Naive thymus-derived CD4-positive, alpha-beta T cell (primary cell): ENCODE data around the gene PIK3C3. TPM values are rescaled to one million over a fixed set of nuclear protein-coding genes. Genes with fewer than 3 reads are reported as not detected.
A peak's percentile ranks its signal among the peaks of the same experiment; 100 is the strongest.

ENCODE experiments used
- ATAC-seq: fragments of 150-1000 bp; cut with Tn5 transposase; 2 replicates; pipeline ENCODE4 v1.10.0; 2021; ENCODE audit warnings: mild to moderate bottlenecking, moderate library complexity
- CTCF ChIA-PET: fragments of 350-600 bp; sonication (Branson Sonifier 250); formaldehyde crosslinking; loops from one replicate; lab custom pipeline; 2021; ENCODE audit warnings: antibody characterized with exemption; lab: Charles Lee
- POLR2A ChIA-PET: fragments of 350-600 bp; sonication (Branson Sonifier 250); formaldehyde crosslinking; loops from one replicate; lab custom pipeline; 2021; ENCODE audit warnings: antibody characterized with exemption, inconsistent platforms; lab: Charles Lee
- DNase-seq, 9 donors: peaks; one replicate each; pipeline versions ENCODE4 v3.0.0 to v3.0.0-alpha.2; 2020 to 2022; ENCODE audit warnings: mixed read lengths in 1 of 9
- H3K27ac ChIP-seq: one replicate; pipeline ENCODE4 v1.7.0; 2013; ENCODE audit warnings: mild to moderate bottlenecking, low read depth, low read length, moderate library complexity
- H3K27me3 ChIP-seq, 2 donors: one replicate each; pipeline ENCODE4 v1.7.0; 2013; ENCODE audit warnings: low read length in 2 of 2, mild to moderate bottlenecking in 2 of 2, moderate library complexity in 2 of 2; ENCODE audit not compliant: control insufficient read depth in 2 of 2, insufficient read depth in 2 of 2
- H3K36me3 ChIP-seq, 3 experiments: 1 replicate in 2 of 3; 2 replicates in 1 of 3; pipeline ENCODE4 v1.7.0; 2013; ENCODE audit warnings: low read length in 3 of 3, mild to moderate bottlenecking in 3 of 3, moderate library complexity in 1 of 3; ENCODE audit not compliant: insufficient read depth in 3 of 3, control insufficient read depth in 2 of 3
- H3K4me1 ChIP-seq, 2 donors: one replicate each; pipeline ENCODE4 v1.7.0; 2013; ENCODE audit warnings: low read length in 2 of 2, mild to moderate bottlenecking in 2 of 2, moderate library complexity in 1 of 2; ENCODE audit not compliant: control insufficient read depth in 2 of 2, insufficient read depth in 2 of 2
- H3K4me3 ChIP-seq: 2 replicates; pipeline ENCODE4 v1.7.0; 2013; ENCODE audit warnings: mild to moderate bottlenecking, low read length
- H3K9me3 ChIP-seq, 3 experiments: 1 replicate in 2 of 3; 2 replicates in 1 of 3; pipeline ENCODE4 v1.7.0; 2013; ENCODE audit warnings: low read length in 3 of 3; ENCODE audit not compliant: control insufficient read depth in 2 of 3
- H3K27ac Mint-ChIP-seq, 9 donors: one replicate each; pipeline ENCODE4 v1.8.0; 2020 to 2022; ENCODE audit warnings: mixed read lengths in 9 of 9, mild to moderate bottlenecking in 8 of 9, moderate library complexity in 5 of 9, inconsistent platforms in 2 of 9
- H3K27me3 Mint-ChIP-seq, 5 donors: one replicate each; pipeline ENCODE4 v1.8.0; 2021 to 2022; ENCODE audit warnings: mixed read lengths in 5 of 5, mild to moderate bottlenecking in 1 of 5
- H3K36me3 Mint-ChIP-seq, 5 donors: one replicate each; pipeline ENCODE4 v1.8.0; 2020 to 2022; ENCODE audit warnings: mixed read lengths in 5 of 5, mild to moderate bottlenecking in 3 of 5, inconsistent platforms in 1 of 5
- H3K4me1 Mint-ChIP-seq, 7 donors: one replicate each; pipeline ENCODE4 v1.8.0; 2020 to 2022; ENCODE audit warnings: mixed read lengths in 7 of 7, mild to moderate bottlenecking in 3 of 7, inconsistent platforms in 1 of 7
- H3K4me3 Mint-ChIP-seq, 10 donors: one replicate each; pipeline ENCODE4 v1.8.0; 2020 to 2022; ENCODE audit warnings: mild to moderate bottlenecking in 10 of 10, mixed read lengths in 10 of 10, moderate library complexity in 6 of 10, inconsistent platforms in 2 of 10
- H3K9me3 Mint-ChIP-seq, 11 donors: one replicate each; pipeline ENCODE4 v1.8.0; 2020 to 2022; ENCODE audit warnings: mixed read lengths in 11 of 11, mild to moderate bottlenecking in 4 of 11, inconsistent platforms in 1 of 11, moderate library complexity in 1 of 11
- intact Hi-C, 2 donors: fragments of 100-400 bp; cut with micrococcal nuclease; formaldehyde crosslinking; loops; one replicate each; pipeline ENCODE4 v1.15.1; 2023
- polyA plus RNA-seq, 2 donors: library from polyadenylated mRNA; unstranded; fragments of 300-500 nt; fragmentation: Illumina TruSeq; gene quantifications; one replicate each; pipeline ENCODE4 v1.2.3, GENCODE V29; 2021
- total RNA-seq, 6 experiments: library from RNA in 5 of 6; stranded (reverse) in 5 of 6; gene quantifications; 1 replicate in 5 of 6; 2 replicates in 1 of 6; pipeline ENCODE4 v1.2.3 and lab custom pipeline; 2021 to 2026

Gene PIK3C3
- total and polyA plus RNA-seq, 7 experiments from 2014 or later: 30.6 to 76.9 (median 58.6) TPM

DNA sequence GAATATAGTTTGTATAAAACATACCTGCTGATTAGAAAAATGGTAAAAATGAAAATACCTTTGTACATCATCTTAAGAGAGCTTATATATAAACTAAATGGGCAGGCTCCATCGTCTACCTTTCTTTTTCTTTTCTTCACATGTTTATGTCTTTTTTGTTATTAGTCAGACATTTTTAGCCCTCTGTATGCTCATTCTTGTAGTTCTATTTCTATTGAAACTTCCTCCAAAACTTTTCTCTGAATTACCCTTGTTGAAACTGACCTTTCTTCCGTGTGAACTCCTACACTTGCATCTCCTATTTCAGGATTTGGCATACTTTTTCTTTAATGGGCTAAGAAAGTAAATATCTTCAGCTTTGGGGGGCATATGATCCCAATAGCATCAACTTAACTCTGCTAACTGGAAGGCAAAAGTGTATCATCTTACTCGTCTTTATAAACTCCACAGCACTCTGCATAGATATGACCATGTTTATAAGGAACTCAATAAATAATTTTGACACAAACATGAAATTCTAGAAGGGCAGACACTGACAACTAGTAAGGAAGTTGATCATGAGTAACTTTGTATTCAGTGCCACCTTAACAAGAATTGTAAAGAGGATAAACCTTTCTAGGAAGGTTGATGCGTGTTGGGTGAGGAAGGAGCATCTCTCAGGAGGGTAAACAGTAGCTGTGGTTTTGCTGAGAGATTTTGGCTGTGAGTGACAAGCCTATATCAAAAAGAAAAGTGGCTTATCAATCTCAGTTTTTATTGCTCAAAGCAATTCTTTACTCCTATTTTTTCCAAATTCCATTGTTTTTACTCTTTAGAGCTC is 127.6 kb downstream of the PIK3C3 start:
- ATAC-seq (no peak), DNase-seq (no peak)
- intact Hi-C loops: no loop called here
- Mint-ChIP-seq H3K9me3 (peaks cover 0 to 8% (median 2%) of the 10 kb centered on the region in 11 donors), H3K27ac (peak overlapping the region in 2 of 9 donors; percentile 31 to 70), H3K27me3 (no peaks in the 10 kb centered on the region), H3K4me1 (peaks cover 0 to 25% (median 0%) of the 10 kb centered on the region in 7 donors), H3K4me3 (peak overlapping the region in 1 of 10 donors; percentile 54), H3K36me3 (peaks cover 20 to 66% (median 62%) of the 10 kb centered on the region in 5 donors)
- Histone ChIP-seq H3K4me1 (no peaks in the 10 kb centered on the region), H3K4me3 (no peak overlapping the region), H3K9me3 (no peaks in the 10 kb centered on the region), H3K27ac (no peak overlapping the region), H3K27me3 (no peaks in the 10 kb centered on the region), H3K36me3 (peaks cover 0 to 30% (median 0%) of the 10 kb centered on the region in 3 experiments)
- ChIA-PET CTCF (no interaction called here), POLR2A (no interaction called here)

DNA sequence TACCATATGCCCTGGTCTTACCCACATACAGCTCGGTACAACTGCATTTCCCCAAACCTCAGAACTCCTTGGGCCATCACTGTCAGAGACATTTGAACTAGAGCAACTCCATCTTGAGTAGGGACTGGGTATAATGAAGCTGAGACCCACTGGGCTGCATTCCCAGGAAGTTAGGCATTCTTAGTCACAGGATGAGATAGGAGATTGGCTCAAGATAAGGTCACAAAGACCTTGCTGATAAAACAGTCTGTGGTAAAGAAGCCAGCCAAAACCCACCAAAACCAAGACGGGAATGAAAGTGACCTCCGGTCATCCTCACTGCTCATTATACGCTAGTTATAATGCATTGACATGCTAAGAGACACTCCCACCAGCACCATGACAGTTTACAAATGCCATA is 131.3 kb downstream of the PIK3C3 start:
- peaks cover 6 to 48% (median 44%) of the 10 kb centered on the region in 5 donors for H3K36me3 Mint-ChIP-seq
- ATAC-seq (no peak), DNase-seq (no peak)
- peaks cover 0 to 17% (median 0%) of the 10 kb centered on the region in 7 donors for H3K4me1 Mint-ChIP-seq
- no peak overlapping the region for H3K27ac Mint-ChIP-seq
- ChIA-PET POLR2A (no interaction called here), CTCF (interaction anchor here (1.3 kb wide), 1 partner anchor 28 kb away, joined by 4 read pairs; no protein-coding TSS in a partner anchor)
- intact Hi-C loops: no loop called here
- peaks cover 0 to 8% (median 4%) of the 10 kb centered on the region in 11 donors for H3K9me3 Mint-ChIP-seq
- no peaks in the 10 kb centered on the region for H3K9me3 ChIP-seq
- H3K36me3 ChIP-seq: peaks cover 0 to 15% (median 0%) of the 10 kb centered on the region in 3 experiments
- no peak overlapping the region for H3K4me3 Mint-ChIP-seq
- H3K27me3 Mint-ChIP-seq: no peaks in the 10 kb centered on the region
- H3K27ac ChIP-seq: no peak overlapping the region
- no peaks in the 10 kb centered on the region for H3K27me3 ChIP-seq
- no peaks in the 10 kb centered on the region for H3K4me1 ChIP-seq
- no peak overlapping the region for H3K4me3 ChIP-seq

DNA sequence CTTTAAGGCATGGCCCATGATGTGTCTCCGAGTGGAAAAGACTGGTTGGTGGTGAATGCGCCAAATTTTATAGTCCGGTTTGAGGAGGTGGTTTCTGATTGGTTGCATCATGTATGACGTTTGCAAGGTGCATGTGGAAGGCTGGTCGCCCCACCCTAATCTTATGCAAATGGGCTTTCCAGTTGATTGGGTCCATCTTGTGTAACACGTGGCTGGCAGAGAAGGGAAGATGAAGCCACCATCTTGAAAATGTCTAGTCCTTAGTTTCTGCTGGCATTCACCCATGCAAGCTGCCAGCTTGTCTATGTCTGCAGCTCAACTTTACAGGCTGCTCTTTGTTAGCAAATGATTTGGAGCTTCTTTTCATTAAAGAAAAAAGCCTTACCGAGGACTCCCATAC is 132.2 kb downstream of the PIK3C3 start:
- Histone ChIP-seq H3K27me3 (no peaks in the 10 kb centered on the region), H3K4me1 (no peaks in the 10 kb centered on the region), H3K36me3 (peaks cover 0 to 15% (median 0%) of the 10 kb centered on the region in 3 experiments), H3K27ac (no peak overlapping the region), H3K4me3 (no peak overlapping the region), H3K9me3 (no peaks in the 10 kb centered on the region)
- peaks cover 6 to 40% (median 36%) of the 10 kb centered on the region in 5 donors for H3K36me3 Mint-ChIP-seq
- H3K27me3 Mint-ChIP-seq: no peaks in the 10 kb centered on the region
- intact Hi-C loops: no loop called here
- ATAC-seq (no peak), DNase-seq (no peak)
- ChIA-PET CTCF (no interaction called here), POLR2A (no interaction called here)
- peaks cover 0 to 14% (median 0%) of the 10 kb centered on the region in 7 donors for H3K4me1 Mint-ChIP-seq
- H3K4me3 Mint-ChIP-seq: no peak overlapping the region
- H3K9me3 Mint-ChIP-seq: peaks cover 0 to 8% (median 4%) of the 10 kb centered on the region in 11 donors
- no peak overlapping the region for H3K27ac Mint-ChIP-seq

DNA sequence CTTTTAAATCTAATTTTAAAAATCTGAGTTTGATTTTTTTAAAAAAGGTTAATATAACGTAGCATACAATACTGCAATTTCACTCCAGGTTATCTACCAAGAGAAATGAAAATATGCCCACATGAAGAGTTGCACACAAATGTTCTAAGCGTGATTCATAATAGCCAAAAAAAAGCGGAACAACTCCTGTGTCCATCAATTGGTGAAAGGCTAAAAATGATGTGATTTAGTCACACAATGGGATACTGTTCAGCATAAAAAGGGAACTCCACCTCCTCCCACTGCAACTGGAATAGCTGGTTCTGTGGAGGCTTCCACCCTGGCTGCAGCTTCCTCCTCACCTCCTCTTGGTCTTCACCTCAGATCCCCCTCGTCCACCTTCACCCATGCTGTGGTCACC is 132.8 kb downstream of the PIK3C3 start:
- peaks cover 3 to 33% (median 29%) of the 10 kb centered on the region in 5 donors for H3K36me3 Mint-ChIP-seq
- peaks cover 0 to 8% (median 0%) of the 10 kb centered on the region in 7 donors for H3K4me1 Mint-ChIP-seq
- DNase-seq (no peak), ATAC-seq (no peak)
- no peaks in the 10 kb centered on the region for H3K27me3 Mint-ChIP-seq
- H3K4me3 ChIP-seq: no peak overlapping the region
- H3K27ac Mint-ChIP-seq: no peak overlapping the region
- ChIA-PET POLR2A (no interaction called here), CTCF (no interaction called here)
- H3K4me3 Mint-ChIP-seq: no peak overlapping the region
- H3K27me3 ChIP-seq: no peaks in the 10 kb centered on the region
- H3K27ac ChIP-seq: no peak overlapping the region
- H3K4me1 ChIP-seq: no peaks in the 10 kb centered on the region
- peaks cover 0 to 8% (median 4%) of the 10 kb centered on the region in 11 donors for H3K9me3 Mint-ChIP-seq
- H3K36me3 ChIP-seq: peaks cover 0 to 11% (median 0%) of the 10 kb centered on the region in 3 experiments
- H3K9me3 ChIP-seq: no peaks in the 10 kb centered on the region
- intact Hi-C loops: no loop called here

DNA sequence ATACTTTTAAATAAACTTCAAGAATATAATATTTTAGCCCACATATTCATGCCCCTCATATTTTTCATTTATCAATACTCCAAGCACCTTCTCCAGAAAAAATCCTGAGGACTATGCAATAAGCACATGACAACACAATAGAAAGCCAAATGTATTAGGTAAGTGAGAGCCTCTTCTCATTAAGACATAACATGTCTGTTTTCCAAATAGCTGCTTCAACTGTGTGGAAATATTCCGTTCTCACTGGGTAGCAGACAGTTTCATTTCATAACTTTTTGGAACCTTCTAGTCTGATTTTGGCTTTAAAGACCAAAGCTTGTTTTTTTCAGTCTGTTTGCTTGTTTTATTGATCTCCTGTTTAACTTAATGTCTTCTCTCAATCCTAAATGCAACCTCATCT is 137.8 kb downstream of the PIK3C3 start:
- no peaks in the 10 kb centered on the region for H3K27me3 ChIP-seq
- H3K4me3 ChIP-seq: no peak overlapping the region
- no peak overlapping the region for H3K27ac Mint-ChIP-seq
- H3K36me3 ChIP-seq: no peaks in the 10 kb centered on the region
- ATAC-seq (no peak), DNase-seq (no peak)
- H3K9me3 Mint-ChIP-seq: peaks cover 0 to 7% (median 0%) of the 10 kb centered on the region in 11 donors
- ChIA-PET CTCF (no interaction called here), POLR2A (no interaction called here)
- no peak overlapping the region for H3K4me3 Mint-ChIP-seq
- no peak overlapping the region for H3K27ac ChIP-seq
- peaks cover 0 to 26% (median 7%) of the 10 kb centered on the region in 5 donors for H3K36me3 Mint-ChIP-seq
- intact Hi-C loops: no loop called here
- no peaks in the 10 kb centered on the region for H3K4me1 Mint-ChIP-seq
- H3K4me1 ChIP-seq: no peaks in the 10 kb centered on the region
- H3K27me3 Mint-ChIP-seq: peaks cover 0 to 3% (median 0%) of the 10 kb centered on the region in 5 donors
- no peaks in the 10 kb centered on the region for H3K9me3 ChIP-seq

DNA sequence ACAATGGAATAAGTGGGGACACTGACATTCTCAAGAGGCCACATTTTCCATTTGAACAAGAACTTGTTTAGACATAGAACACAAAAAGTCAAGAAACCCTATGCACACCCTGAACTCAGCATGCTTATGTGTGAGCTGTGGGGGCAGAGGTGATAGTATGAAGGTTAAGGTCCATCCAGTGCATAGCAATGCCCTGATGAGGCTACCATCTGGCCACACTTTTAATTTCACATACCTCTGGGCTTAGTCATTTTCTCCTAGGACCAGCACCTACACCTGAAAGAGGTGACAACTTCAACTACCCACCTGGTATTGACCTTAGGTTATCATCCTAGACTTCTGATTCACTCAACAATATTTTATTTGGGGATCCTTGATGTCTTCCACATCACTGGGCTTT is 139.8 kb downstream of the PIK3C3 start:
- Mint-ChIP-seq H3K36me3 (peaks cover 0 to 21% (median 0%) of the 10 kb centered on the region in 5 donors), H3K27ac (no peak overlapping the region), H3K9me3 (peaks cover 0 to 3% (median 0%) of the 10 kb centered on the region in 11 donors), H3K4me1 (no peaks in the 10 kb centered on the region), H3K27me3 (peaks cover 0 to 5% (median 0%) of the 10 kb centered on the region in 5 donors), H3K4me3 (no peak overlapping the region)
- ChIA-PET POLR2A (no interaction called here), CTCF (no interaction called here)
- intact Hi-C loops: no loop called here
- ATAC-seq: no peak
- no peak overlapping the region for H3K4me3 ChIP-seq
- H3K4me1 ChIP-seq: no peaks in the 10 kb centered on the region
- DNase-seq: no peak
- no peak overlapping the region for H3K27ac ChIP-seq
- no peaks in the 10 kb centered on the region for H3K9me3 ChIP-seq
- no peaks in the 10 kb centered on the region for H3K27me3 ChIP-seq
- no peaks in the 10 kb centered on the region for H3K36me3 ChIP-seq
